OCI-LY3 (cell line): ENCODE results near the gene S100A10.

Source experiments
- CTCF ChIP-seq: fragments of 200-600, 300-600 bp; sonication (generic); IDR thresholded peaks from 2 replicates; pipeline ENCODE4 v1.5.1; 2014; ENCODE audit warnings: antibody characterized with exemption, low read length, low read depth
- EZH2phosphoT487 ChIP-seq: fragments of 200-600 bp; shearing (Covaris generic); IDR thresholded peaks from 2 replicates; pipeline ENCODE4 v1.6.1; 2018; ENCODE audit warnings: antibody characterized with exemption, mixed run types, low read depth

GRCh38 chr1:152003846-152004442 is 10.3 kb upstream of the S100A10 start:
- TF ChIP-seq CTCF (no peak; the same call in 1 of the 2 replicates), EZH2phosphoT487 (no peak)
